ENCODE data around the gene MAPRE3.

DNA sequence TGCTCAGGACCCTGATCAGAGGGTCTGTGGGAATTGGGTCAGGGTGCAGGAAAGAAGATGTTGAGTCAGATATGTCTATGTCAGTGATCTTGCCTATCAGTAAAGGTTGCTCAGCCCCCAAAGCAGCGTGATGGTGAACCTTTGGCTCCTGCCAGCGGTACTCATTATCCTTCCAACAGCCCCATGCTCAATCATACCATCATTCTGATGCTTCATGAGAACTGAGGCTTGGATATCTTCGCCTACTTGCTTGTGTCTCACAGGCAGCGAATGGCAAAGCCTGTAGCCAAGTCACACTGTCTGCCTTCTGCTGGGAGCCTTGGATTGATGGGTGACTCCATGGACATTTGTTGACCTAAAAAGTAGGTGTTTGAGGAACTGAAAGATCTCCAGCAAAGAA lies 43.3 kb downstream of the MAPRE3 start:
- TF ChIP-seq POLR2A (IDR thresholded peaks at IDR 0.05) = no peak
- TF ChIP-seq, protein P1, sequence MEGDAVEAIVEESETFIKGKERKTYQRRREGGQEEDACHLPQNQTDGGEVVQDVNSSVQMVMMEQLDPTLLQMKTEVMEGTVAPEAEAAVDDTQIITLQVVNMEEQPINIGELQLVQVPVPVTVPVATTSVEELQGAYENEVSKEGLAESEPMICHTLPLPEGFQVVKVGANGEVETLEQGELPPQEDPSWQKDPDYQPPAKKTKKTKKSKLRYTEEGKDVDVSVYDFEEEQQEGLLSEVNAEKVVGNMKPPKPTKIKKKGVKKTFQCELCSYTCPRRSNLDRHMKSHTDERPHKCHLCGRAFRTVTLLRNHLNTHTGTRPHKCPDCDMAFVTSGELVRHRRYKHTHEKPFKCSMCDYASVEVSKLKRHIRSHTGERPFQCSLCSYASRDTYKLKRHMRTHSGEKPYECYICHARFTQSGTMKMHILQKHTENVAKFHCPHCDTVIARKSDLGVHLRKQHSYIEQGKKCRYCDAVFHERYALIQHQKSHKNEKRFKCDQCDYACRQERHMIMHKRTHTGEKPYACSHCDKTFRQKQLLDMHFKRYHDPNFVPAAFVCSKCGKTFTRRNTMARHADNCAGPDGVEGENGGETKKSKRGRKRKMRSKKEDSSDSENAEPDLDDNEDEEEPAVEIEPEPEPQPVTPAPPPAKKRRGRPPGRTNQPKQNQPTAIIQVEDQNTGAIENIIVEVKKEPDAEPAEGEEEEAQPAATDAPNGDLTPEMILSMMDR (IDR thresholded peaks at IDR 0.05) = no peak

All from body of pancreas (tissue), 4 donors.